ENCODE measurements around the gene KIF21B.

Gene KIF21B

GRCh38 chr1:201048521-201048920 is 25.0 kb upstream of the KIF21B start:
- DNase-seq = no peak

- DNase-seq = no peak
Observed at GRCh38 chr1:201044119-201044518, 20.6 kb upstream of the KIF21B start.

GRCh38 chr1:201042779-201043461 is 19.4 kb upstream of the KIF21B start:
- peak; percentile 74 to 84 (median 80) for DNase-seq

- no peak for DNase-seq
Observed at GRCh38 chr1:201041011-201041410, 17.5 kb upstream of the KIF21B start.

GRCh38 chr1:201039876-201040275 is 16.4 kb upstream of the KIF21B start:
- no peak for DNase-seq

GRCh38 chr1:201039418-201039817 is 15.9 kb upstream of the KIF21B start:
- DNase-seq = no peak

GRCh38 chr1:201038186-201038876 is 14.8 kb upstream of the KIF21B start:
- no peak for DNase-seq

- no peak for DNase-seq
Observed at GRCh38 chr1:201036188-201036842, 12.8 kb upstream of the KIF21B start.

GRCh38 chr1:201034671-201035070 is 11.2 kb upstream of the KIF21B start:
- no peak for DNase-seq

GRCh38 chr1:201032408-201032807 is 8.9 kb upstream of the KIF21B start:
- no peak for DNase-seq

- DNase-seq = peak; percentile 46 to 75 (median 72)
Observed at GRCh38 chr1:201028461-201028889, 5.0 kb upstream of the KIF21B start.

- peak; percentile 52 to 62 (median 59) for DNase-seq
Observed at GRCh38 chr1:201026836-201027235, 3.3 kb upstream of the KIF21B start.

GRCh38 chr1:201026234-201026633 is 2.7 kb upstream of the KIF21B start:
- DNase-seq = no peak

GRCh38 chr1:201025571-201026002 is 2.1 kb upstream of the KIF21B start:
- peak; percentile 69 to 87 (median 76) for DNase-seq

- DNase-seq = no peak
Observed at GRCh38 chr1:201024625-201024998, 1.1 kb upstream of the KIF21B start.

- peak; percentile 12 to 52 (median 14) for DNase-seq
Observed at GRCh38 chr1:201023920-201024624, 558 bp upstream of the KIF21B start.

- DNase-seq = peak; percentile 90 to 93 (median 91)
Observed at GRCh38 chr1:201022820-201023516, 546 bp downstream of the KIF21B start.

GRCh38 chr1:201022493-201022819 is 1.1 kb downstream of the KIF21B start:
- DNase-seq = no peak

- no peak for DNase-seq
Observed at GRCh38 chr1:201021630-201022492, 1.7 kb downstream of the KIF21B start.

- peak in 2 of 3 donors; percentile 32 to 43 for DNase-seq
Observed at GRCh38 chr1:201020721-201021629, 2.5 kb downstream of the KIF21B start.

All from suppressor macrophage treated with lipopolysaccharide for 1 hour (primary cell).